Liver (tissue), 3 donors: ENCODE measurements around the gene NT5C3A.
"Not testable (repeated sequence)": the region's sequence is repeated elsewhere in the genome, so short reads cannot be mapped to it uniquely, and the experiment has no call there.

Experiments used
- JUND ChIP-seq, 2 donors: IDR thresholded peaks; 2 replicates each; pipeline ENCODE4 v1.6.1; 2016; ENCODE audit warnings: antibody characterized with exemption in 2 of 2
- RAD21 ChIP-seq, 2 donors: IDR thresholded peaks; 2 replicates each; pipeline ENCODE4 v1.6.1; 2016; ENCODE audit warnings: antibody characterized with exemption in 2 of 2, mild to moderate bottlenecking in 2 of 2
- SP1 ChIP-seq: IDR thresholded peaks from 2 replicates; pipeline ENCODE4 v1.6.1; 2018; ENCODE audit warnings: antibody characterized with exemption, mild to moderate bottlenecking
- TF ChIP-seq, protein P1 (sequence below): fragments of 150-350 bp; IDR thresholded peaks from 2 replicates; pipeline ENCODE4 v1.5.1; 2017; ENCODE audit warnings: improper control_type of control experiment, low read depth, low read length; ENCODE audit not compliant: missing input control
- TF ChIP-seq, protein P2 (sequence below): IDR thresholded peaks from 2 replicates; pipeline ENCODE4 v1.6.1; 2016; ENCODE audit warnings: antibody characterized with exemption
- TF ChIP-seq, protein P3 (sequence below): IDR thresholded peaks from 2 replicates; pipeline ENCODE4 v1.6.1; 2016; ENCODE audit warnings: antibody characterized with exemption, mild to moderate bottlenecking
- TF ChIP-seq, protein P4 (sequence below): IDR thresholded peaks from 2 replicates; pipeline ENCODE4 v1.6.1; 2016; ENCODE audit warnings: antibody characterized with exemption
- donor health status: healthy.
- donor health status: healthy.

DNA sequence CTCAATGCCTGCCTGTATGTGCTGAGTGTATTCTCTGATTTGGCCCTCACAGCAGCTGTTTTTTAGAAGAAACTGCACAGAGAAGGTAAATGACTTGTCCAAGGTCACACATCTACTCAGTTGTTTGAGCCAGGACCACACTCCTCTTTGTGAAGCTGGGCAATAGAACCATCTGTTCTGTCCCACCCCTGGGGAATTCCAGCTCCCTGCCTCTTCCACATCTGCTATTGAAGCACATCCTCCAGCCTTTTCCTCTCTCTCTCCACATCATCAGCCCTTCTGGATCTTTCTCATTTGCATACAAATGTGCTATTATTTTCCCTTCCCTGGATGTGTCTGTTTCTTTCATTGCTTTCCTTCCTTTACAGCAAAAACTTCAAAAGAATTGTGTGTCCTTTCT lies 59.5 kb downstream of the NT5C3A start:
- TF ChIP-seq, protein P1, sequence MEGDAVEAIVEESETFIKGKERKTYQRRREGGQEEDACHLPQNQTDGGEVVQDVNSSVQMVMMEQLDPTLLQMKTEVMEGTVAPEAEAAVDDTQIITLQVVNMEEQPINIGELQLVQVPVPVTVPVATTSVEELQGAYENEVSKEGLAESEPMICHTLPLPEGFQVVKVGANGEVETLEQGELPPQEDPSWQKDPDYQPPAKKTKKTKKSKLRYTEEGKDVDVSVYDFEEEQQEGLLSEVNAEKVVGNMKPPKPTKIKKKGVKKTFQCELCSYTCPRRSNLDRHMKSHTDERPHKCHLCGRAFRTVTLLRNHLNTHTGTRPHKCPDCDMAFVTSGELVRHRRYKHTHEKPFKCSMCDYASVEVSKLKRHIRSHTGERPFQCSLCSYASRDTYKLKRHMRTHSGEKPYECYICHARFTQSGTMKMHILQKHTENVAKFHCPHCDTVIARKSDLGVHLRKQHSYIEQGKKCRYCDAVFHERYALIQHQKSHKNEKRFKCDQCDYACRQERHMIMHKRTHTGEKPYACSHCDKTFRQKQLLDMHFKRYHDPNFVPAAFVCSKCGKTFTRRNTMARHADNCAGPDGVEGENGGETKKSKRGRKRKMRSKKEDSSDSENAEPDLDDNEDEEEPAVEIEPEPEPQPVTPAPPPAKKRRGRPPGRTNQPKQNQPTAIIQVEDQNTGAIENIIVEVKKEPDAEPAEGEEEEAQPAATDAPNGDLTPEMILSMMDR, result not testable (repeated sequence)
- not testable (repeated sequence) for TF ChIP-seq RAD21 (IDR thresholded peaks at IDR 0.05); SP1; JUND (IDR thresholded peaks at IDR 0.05)
- TF ChIP-seq, protein P2, sequence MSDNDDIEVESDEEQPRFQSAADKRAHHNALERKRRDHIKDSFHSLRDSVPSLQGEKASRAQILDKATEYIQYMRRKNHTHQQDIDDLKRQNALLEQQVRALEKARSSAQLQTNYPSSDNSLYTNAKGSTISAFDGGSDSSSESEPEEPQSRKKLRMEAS, result not testable (repeated sequence)
- TF ChIP-seq, protein P3, sequence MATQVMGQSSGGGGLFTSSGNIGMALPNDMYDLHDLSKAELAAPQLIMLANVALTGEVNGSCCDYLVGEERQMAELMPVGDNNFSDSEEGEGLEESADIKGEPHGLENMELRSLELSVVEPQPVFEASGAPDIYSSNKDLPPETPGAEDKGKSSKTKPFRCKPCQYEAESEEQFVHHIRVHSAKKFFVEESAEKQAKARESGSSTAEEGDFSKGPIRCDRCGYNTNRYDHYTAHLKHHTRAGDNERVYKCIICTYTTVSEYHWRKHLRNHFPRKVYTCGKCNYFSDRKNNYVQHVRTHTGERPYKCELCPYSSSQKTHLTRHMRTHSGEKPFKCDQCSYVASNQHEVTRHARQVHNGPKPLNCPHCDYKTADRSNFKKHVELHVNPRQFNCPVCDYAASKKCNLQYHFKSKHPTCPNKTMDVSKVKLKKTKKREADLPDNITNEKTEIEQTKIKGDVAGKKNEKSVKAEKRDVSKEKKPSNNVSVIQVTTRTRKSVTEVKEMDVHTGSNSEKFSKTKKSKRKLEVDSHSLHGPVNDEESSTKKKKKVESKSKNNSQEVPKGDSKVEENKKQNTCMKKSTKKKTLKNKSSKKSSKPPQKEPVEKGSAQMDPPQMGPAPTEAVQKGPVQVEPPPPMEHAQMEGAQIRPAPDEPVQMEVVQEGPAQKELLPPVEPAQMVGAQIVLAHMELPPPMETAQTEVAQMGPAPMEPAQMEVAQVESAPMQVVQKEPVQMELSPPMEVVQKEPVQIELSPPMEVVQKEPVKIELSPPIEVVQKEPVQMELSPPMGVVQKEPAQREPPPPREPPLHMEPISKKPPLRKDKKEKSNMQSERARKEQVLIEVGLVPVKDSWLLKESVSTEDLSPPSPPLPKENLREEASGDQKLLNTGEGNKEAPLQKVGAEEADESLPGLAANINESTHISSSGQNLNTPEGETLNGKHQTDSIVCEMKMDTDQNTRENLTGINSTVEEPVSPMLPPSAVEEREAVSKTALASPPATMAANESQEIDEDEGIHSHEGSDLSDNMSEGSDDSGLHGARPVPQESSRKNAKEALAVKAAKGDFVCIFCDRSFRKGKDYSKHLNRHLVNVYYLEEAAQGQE, result not testable (repeated sequence)
- TF ChIP-seq, protein P4, sequence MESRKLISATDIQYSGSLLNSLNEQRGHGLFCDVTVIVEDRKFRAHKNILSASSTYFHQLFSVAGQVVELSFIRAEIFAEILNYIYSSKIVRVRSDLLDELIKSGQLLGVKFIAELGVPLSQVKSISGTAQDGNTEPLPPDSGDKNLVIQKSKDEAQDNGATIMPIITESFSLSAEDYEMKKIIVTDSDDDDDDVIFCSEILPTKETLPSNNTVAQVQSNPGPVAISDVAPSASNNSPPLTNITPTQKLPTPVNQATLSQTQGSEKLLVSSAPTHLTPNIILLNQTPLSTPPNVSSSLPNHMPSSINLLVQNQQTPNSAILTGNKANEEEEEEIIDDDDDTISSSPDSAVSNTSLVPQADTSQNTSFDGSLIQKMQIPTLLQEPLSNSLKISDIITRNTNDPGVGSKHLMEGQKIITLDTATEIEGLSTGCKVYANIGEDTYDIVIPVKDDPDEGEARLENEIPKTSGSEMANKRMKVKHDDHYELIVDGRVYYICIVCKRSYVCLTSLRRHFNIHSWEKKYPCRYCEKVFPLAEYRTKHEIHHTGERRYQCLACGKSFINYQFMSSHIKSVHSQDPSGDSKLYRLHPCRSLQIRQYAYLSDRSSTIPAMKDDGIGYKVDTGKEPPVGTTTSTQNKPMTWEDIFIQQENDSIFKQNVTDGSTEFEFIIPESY, result not testable (repeated sequence)
